Right atrium auricular region (tissue), 2 donors: Measurements from ENCODE around the gene XAF1. TPM values are rescaled to one million over a fixed set of nuclear protein-coding genes. Genes with fewer than 3 reads are reported as not detected.
"Not testable (repeated sequence)": the region's sequence is repeated elsewhere in the genome, so short reads cannot be mapped to it uniquely, and the experiment has no call there.

ENCODE experiments used
- DNase-seq: peaks from one replicate; pipeline ENCODE4 v3.0.0-alpha.2; 2019; ENCODE audit warnings: low spot score
- H3K27ac ChIP-seq, 2 donors: fragments of 200-600 bp; sonication (generic); 1 replicate in 1 of 2; 2 replicates in 1 of 2; pipeline ENCODE4 v1.5.1; 2016 to 2019
- H3K27me3 ChIP-seq, 2 donors: fragments of 200-600 bp; sonication (generic); one replicate each; pipeline versions ENCODE4 v1.5.1 to v1.6.0; 2017 to 2019
- H3K36me3 ChIP-seq: fragments of 200-600 bp; sonication (generic); one replicate; pipeline ENCODE4 v1.5.1; 2016
- H3K4me1 ChIP-seq, 2 donors: fragments of 200-600 bp; sonication (generic); one replicate each; pipeline versions ENCODE4 v1.5.1 to v1.6.0; 2017 to 2019
- H3K4me3 ChIP-seq, 2 donors: fragments of 200-600 bp; sonication (generic); 1 replicate in 1 of 2; 2 replicates in 1 of 2; pipeline ENCODE4 v1.5.1; 2017 to 2019; ENCODE audit warnings: mild to moderate bottlenecking in 1 of 2, moderate library complexity in 1 of 2
- H3K9me3 ChIP-seq, 2 donors: fragments of 200-600 bp; sonication (generic); one replicate each; pipeline ENCODE4 v1.5.1; 2019
- CTCF ChIP-seq, 2 donors: fragments of 200-600 bp; sonication (generic); IDR thresholded peaks; one replicate each; pipeline ENCODE4 v1.5.1; 2019; ENCODE audit warnings: antibody characterized with exemption in 2 of 2
- total RNA-seq, 2 donors: library from RNA; depleted of rRNA; stranded (reverse); fragments of >200 nt; gene quantifications; one replicate each; pipeline ENCODE4 v1.1.0, GENCODE V29; 2016

XAF1 gene
- total RNA-seq, 2 donors from 2014 or later, result 9.4 to 12.8 TPM

- H3K4me3 ChIP-seq, result peak overlapping the region; percentile 52 to 54
- no peaks in the 10 kb centered on the region for H3K9me3 ChIP-seq
- H3K36me3 ChIP-seq, result no peaks in the 10 kb centered on the region
- H3K27ac ChIP-seq, result peak overlapping the region; percentile 87 to 88
- H3K27me3 ChIP-seq, result no peaks in the 10 kb centered on the region
- TF ChIP-seq CTCF (IDR thresholded peaks at IDR 0.05), result no peak
- H3K4me1 ChIP-seq, result peaks cover 0 to 52% of the 10 kb centered on the region in 2 donors
- peak; percentile 74 for DNase-seq
These were observed 565 bp upstream of the XAF1 start for GRCh38 chr17:6755281-6755680.

GRCh38 chr17:6756425-6757031 lies 682 bp downstream of the XAF1 start:
- Histone ChIP-seq H3K36me3 (peaks cover 11% of the 10 kb centered on the region), H3K27ac (peak overlapping the region; percentile 87 to 88), H3K4me1 (peaks cover 0 to 50% of the 10 kb centered on the region in 2 donors), H3K9me3 (no peaks in the 10 kb centered on the region), H3K27me3 (no peaks in the 10 kb centered on the region), H3K4me3 (peak overlapping the region; percentile 52 to 54)
- DNase-seq, result no peak
- TF ChIP-seq CTCF (IDR thresholded peaks at IDR 0.05), result no peak

- H3K36me3 ChIP-seq, result peaks cover 21% of the 10 kb centered on the region
- no peaks in the 10 kb centered on the region for H3K27me3 ChIP-seq
- peaks cover 0 to 38% of the 10 kb centered on the region in 2 donors for H3K4me1 ChIP-seq
- H3K27ac ChIP-seq, result no peak overlapping the region
- no peaks in the 10 kb centered on the region for H3K9me3 ChIP-seq
- DNase-seq, result no peak
- TF ChIP-seq CTCF (IDR thresholded peaks at IDR 0.05), result no peak
- no peak overlapping the region for H3K4me3 ChIP-seq
These were observed 1.9 kb downstream of the XAF1 start for GRCh38 chr17:6757747-6758146.

GRCh38 chr17:6761779-6762178 lies 5.9 kb downstream of the XAF1 start:
- H3K27me3 ChIP-seq, result no peaks in the 10 kb centered on the region
- no peak overlapping the region for H3K4me3 ChIP-seq
- H3K27ac ChIP-seq, result no peak overlapping the region
- H3K4me1 ChIP-seq, result peaks cover 0 to 13% of the 10 kb centered on the region in 2 donors
- peaks cover 40% of the 10 kb centered on the region for H3K36me3 ChIP-seq
- peaks cover 0 to 10% of the 10 kb centered on the region in 2 donors for H3K9me3 ChIP-seq
- TF ChIP-seq CTCF (IDR thresholded peaks at IDR 0.05), result no peak
- no peak for DNase-seq

- no peaks in the 10 kb centered on the region for H3K27me3 ChIP-seq
- no peak overlapping the region for H3K27ac ChIP-seq
- H3K36me3 ChIP-seq, result peaks cover 82% of the 10 kb centered on the region
- no peak for DNase-seq
- H3K9me3 ChIP-seq, result peaks cover 7 to 55% of the 10 kb centered on the region in 2 donors
- TF ChIP-seq CTCF (IDR thresholded peaks at IDR 0.05), result no peak
- no peak overlapping the region for H3K4me3 ChIP-seq
- no peaks in the 10 kb centered on the region for H3K4me1 ChIP-seq
These were observed 12.6 kb downstream of the XAF1 start for GRCh38 chr17:6768447-6768846.

GRCh38 chr17:6772016-6772415 lies 16.2 kb downstream of the XAF1 start:
- DNase-seq, result no peak
- no peak for TF ChIP-seq CTCF (IDR thresholded peaks at IDR 0.05)
- Histone ChIP-seq H3K27ac (no peak overlapping the region), H3K36me3 (peaks cover 67% of the 10 kb centered on the region), H3K9me3 (peaks cover 7 to 62% of the 10 kb centered on the region in 2 donors), H3K4me1 (peaks cover 0 to 7% of the 10 kb centered on the region in 2 donors), H3K4me3 (no peak overlapping the region), H3K27me3 (no peaks in the 10 kb centered on the region)

GRCh38 chr17:6774906-6775305 lies 19.1 kb downstream of the XAF1 start:
- H3K4me1 ChIP-seq, DNase-seq, H3K27ac ChIP-seq, H3K27me3 ChIP-seq, H3K4me3 ChIP-seq: not testable (repeated sequence)
- Histone ChIP-seq H3K9me3 (peaks cover 0 to 35% of the 10 kb centered on the region in 2 donors), H3K36me3 (peaks cover 38% of the 10 kb centered on the region)
